Right ventricle myocardium superior (tissue), 1 donor: Measurements from ENCODE around the gene CD302. TPM values are rescaled to one million over a fixed set of nuclear protein-coding genes. Genes with fewer than 3 reads are reported as not detected.
"Not testable (repeated sequence)": the region's sequence is repeated elsewhere in the genome, so short reads cannot be mapped to it uniquely, and the experiment has no call there.

ENCODE experiments used
- ATAC-seq: fragments of 200-7000 bp; cut with Tn5 transposase; one replicate; pipeline ENCODE4 v1.9.1; 2020; ENCODE audit warnings: mild to moderate bottlenecking; ENCODE audit not compliant: poor library complexity
- DNase-seq: peaks from one replicate; pipeline ENCODE4 v3.0.0-alpha.2; 2020
- intact Hi-C: fragments of 100-400 bp; cut with DNase I; formaldehyde crosslinking; loops from one replicate; pipeline ENCODE4 v1.11.2; 2022
- long read RNA-seq: library from polyadenylated mRNA; unstranded; transcript quantifications from one replicate; pipeline ENCODE4 v2.0.0, GENCODE V29; 2021
- total RNA-seq: library from RNA; stranded (reverse); fragmentation: NEBNext Ultra II Directional; extraction: Animal tissue kit (Norgen Biotek cat#: 25700); gene quantifications from one replicate; pipeline ENCODE4 v1.2.1, GENCODE V29; 2021
- donor health status: DM: no; HTN: yes; CAD: no; lungs with severe emphysema.

Gene CD302
- total RNA-seq, result 19.7 TPM
- long read RNA-seq, transcript CD302-201 (6 exons, 3,741 nt), result major isoform, 31 of 37 reads
- long read RNA-seq, partial matches to known transcripts, result 0 of 37 reads
- long read RNA-seq, other reads (novel, unspliced or antisense), result 3 of 37 reads

DNA sequence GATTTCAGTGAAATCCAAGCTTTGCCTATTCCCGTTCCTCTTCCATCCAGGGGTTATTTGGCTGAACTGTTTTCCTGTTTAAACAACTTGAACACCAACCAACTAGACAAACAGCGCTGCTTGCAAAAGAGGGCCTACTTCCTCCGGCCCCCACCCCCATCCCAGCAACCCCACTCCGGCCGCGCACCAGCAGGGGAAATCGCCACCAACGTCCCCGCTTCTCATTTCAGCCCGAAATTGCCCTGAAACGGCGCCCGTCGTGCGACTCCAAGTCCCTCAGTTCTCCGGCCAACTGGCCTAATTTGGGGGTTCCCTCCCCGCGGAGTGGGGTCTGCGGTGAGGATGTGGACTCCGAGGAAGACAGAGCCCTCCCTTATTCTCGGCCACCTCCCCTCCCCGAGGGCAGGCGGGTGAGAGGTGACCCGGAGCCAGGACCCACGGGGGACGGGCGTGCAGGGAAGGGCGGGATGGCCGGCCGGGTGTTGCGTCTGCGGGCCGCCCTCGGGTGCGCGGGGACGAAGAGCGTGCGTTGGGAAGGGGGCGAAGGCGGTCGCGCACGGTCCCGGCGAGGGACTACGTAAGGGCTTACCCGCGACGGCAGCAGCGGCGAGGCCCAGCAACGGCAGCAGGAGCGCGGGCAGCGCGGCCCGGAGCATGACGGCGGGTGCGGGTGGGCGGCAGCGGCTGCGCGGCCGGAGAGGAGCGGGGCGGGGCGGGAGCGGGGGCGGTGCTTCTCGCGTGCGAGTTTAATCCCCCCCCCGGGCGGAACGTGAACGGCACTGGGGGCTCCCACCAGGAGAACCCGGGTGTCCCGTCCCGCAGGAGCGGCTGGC, at the start of gene CD302:
TSS of gene CD302 (minus strand) at position 666 of the 833 bp plus-strand sequence. CDS start at position 656, 10 bp downstream.
- peak; percentile 90 for DNase-seq
- peak; percentile 92 for ATAC-seq
- intact Hi-C loops, result no loop called here

DNA sequence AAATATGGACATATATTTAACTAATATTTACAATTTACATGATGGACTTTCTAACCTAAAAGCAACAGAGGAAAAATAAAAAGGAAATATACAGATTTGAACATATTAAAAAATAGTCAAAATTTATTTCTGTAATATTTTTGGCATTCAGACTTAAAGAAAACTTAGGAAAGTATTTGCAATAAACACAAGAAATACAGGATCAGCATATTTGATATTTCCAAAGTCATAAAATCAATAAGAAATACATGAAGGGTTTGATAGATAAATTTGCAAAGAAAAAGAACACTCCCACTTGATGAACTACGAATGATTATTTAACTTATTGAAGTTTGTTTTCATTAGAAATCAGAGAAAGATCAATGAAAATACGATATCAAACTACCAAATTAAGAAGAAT, 48.6 kb upstream of the CD302 start:
- ATAC-seq (no peak), DNase-seq (no peak)
- intact Hi-C loops, result no loop called here

- ATAC-seq (no peak), DNase-seq (no peak)
These were observed 42.6 kb upstream of the CD302 start for GRCh38 chr2:159840616-159841015.

GRCh38 chr2:159832858-159833257, 34.9 kb upstream of the CD302 start:
- DNase-seq (no peak), ATAC-seq (no peak)
- intact Hi-C loops, result no loop called here

More at GRCh38 chr2:159840616-159841015, 42.6 kb upstream of the CD302 start:
- intact Hi-C loops, result no loop called here

GRCh38 chr2:159832026-159832425, 34.0 kb upstream of the CD302 start:
- DNase-seq (no peak), ATAC-seq (no peak)
- intact Hi-C loops, result no loop called here

GRCh38 chr2:159829376-159829775, 31.4 kb upstream of the CD302 start:
- DNase-seq (no peak), ATAC-seq (no peak)
- intact Hi-C loops, result no loop called here

- DNase-seq (no peak), ATAC-seq (no peak)
- intact Hi-C loops, result no loop called here
These were observed 30.7 kb upstream of the CD302 start for GRCh38 chr2:159828738-159829137.

- ATAC-seq, DNase-seq, intact Hi-C loops: not testable (repeated sequence)
These were observed 24.4 kb upstream of the CD302 start for GRCh38 chr2:159822478-159822833.

GRCh38 chr2:159821775-159822477, 23.9 kb upstream of the CD302 start:
- intact Hi-C loops, ATAC-seq, DNase-seq: not testable (repeated sequence)

- ATAC-seq (no peak), DNase-seq (no peak)
- intact Hi-C loops, result no loop called here
These were observed 20.9 kb upstream of the CD302 start for GRCh38 chr2:159818940-159819339.

GRCh38 chr2:159817283-159817682, 19.3 kb upstream of the CD302 start:
- no peak for ATAC-seq
- DNase-seq, result no peak
- intact Hi-C loops, result no loop called here

DNA sequence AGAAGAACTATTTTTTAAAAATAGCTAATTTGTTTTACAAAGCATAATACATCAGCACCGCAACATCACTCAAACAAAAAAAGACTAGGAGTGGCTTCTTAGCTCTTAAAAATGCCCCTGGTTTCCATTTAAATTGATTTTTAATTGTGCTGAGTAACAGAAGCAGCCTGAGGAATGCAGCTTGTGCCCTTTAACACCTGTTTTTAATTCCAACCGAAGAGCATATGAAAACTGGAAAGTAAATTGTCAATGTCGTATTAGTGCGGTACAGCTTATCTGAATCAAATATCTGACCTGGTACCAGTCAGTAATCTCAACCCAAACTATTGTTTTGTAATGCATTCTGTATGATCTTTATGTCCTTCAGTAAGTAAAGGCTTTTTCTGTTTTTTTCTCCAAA, 13.2 kb upstream of the CD302 start:
- intact Hi-C loops, result no loop called here
- no peak for ATAC-seq
- DNase-seq, result no peak

GRCh38 chr2:159808032-159808425, 10.0 kb upstream of the CD302 start:
- intact Hi-C loops, result no loop called here
- peak; percentile 38 for ATAC-seq
- no peak for DNase-seq

GRCh38 chr2:159807183-159808031, 9.4 kb upstream of the CD302 start:
- peak; percentile 83 for ATAC-seq
- DNase-seq, result no peak
- intact Hi-C loops, result no loop called here

- ATAC-seq (no peak), DNase-seq (no peak)
- intact Hi-C loops, result no loop called here
These were observed 6.9 kb upstream of the CD302 start for GRCh38 chr2:159804941-159805340.

DNA sequence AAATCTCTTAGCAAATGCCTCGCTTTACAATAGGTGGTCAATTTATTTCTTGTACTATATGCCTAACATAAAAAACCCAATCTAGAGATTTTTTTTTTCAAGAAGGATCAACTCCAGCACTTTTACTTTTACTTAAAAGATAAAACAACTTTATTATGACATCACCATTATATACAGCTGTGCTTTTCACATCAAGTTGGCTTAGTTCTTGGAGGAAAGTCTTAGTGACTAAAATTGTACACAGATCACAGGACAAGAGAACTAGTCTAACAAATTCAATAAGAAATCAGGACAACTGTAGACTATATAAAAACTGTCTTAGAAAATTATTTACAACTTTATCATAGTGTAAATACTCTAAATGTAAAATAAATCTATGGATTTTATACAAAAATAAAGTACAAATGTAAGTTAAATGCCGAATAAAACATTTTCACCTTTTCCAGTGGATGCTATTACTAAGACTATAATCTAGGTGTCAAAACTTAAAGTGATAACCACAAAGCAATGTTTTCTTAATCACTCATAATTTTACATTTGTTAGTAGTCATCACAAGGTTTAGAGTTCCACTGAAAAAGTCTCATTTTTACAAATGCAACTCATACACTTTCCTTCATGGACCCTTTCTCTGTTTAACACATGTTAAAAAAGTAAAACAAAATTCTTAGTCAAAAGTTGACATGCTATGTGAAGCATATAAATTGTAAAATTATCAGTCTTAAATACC, 5.4 kb upstream of the CD302 start:
- intact Hi-C loops, result no loop called here
- DNase-seq, result no peak
- no peak for ATAC-seq

DNA sequence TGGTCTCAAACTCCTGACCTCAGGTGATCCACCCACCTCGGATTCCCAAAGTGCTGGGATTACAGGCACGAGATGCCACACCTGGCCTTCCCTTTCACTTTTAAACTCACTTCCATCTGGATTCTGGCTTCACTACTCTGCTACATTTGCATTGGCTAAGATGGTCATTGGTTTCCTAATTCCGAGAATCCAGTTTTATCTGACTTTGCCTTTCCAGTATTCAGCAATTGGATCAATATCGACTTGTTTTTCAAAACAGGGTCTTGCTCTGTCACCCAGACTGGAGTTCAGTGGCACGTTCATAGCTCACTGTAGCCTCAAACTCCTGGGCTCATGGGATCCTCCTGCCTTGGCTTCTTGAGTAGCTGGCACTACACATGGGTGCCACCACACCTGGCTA, 4.7 kb upstream of the CD302 start:
- ATAC-seq, result no peak
- intact Hi-C loops, result no loop called here

DNA sequence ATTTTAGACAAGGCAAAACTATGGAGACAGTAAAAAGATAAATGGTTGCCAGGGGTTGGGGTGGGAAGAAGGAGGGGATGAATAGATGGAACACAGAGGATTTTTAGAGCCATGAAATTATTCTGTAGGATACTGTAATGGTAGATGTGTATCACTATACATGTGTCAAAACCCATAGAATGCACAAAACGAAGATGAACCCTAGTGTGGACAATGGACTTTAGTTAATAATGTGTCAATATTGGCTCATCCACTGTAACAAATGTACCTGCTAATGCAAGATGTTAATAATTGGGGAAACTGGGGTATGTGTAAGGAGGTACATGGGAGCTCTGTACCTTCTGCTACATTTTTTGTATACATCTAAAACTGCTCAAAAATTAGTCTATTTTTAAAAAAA, 1.8 kb upstream of the CD302 start:
- ATAC-seq, result no peak
- intact Hi-C loops, result no loop called here
- DNase-seq, result no peak

More for the DNA sequence above, 4.7 kb upstream of the CD302 start:
- DNase-seq, result no peak
